OCI-LY3 (cell line): ENCODE data around the gene MRTFA.
A peak's percentile ranks its signal among the peaks of the same experiment; 100 is the strongest.

ENCODE experiments used
- H2AFZ ChIP-seq: fragments of 200-600, 300-600 bp; shearing (Covaris generic); 2 replicates; pipeline ENCODE4 v1.6.0; 2014; ENCODE audit warnings: antibody characterized with exemption, low read depth, low read length
- H3K27ac ChIP-seq: fragments of 200-600, 300-600 bp; sonication (generic); 2 replicates; pipeline ENCODE4 v1.5.1; 2014; ENCODE audit warnings: mild to moderate bottlenecking, low read length, moderate library complexity, mixed read lengths
- H3K27me3 ChIP-seq: fragments of 200-600, 300-600 bp; sonication (generic); 2 replicates; pipeline ENCODE4 v1.6.1; 2014; ENCODE audit warnings: low read depth, low read length, mixed read lengths
- H3K36me3 ChIP-seq: fragments of 200-600, 300-600 bp; sonication (generic); replicated peaks from 2 replicates; pipeline ENCODE3; 2014; ENCODE audit warnings: low read depth, low read length, mixed read lengths
- H3K4me1 ChIP-seq: fragments of 300-600, 200-600 bp; sonication (generic); 2 replicates; pipeline ENCODE4 v1.6.1; 2014; ENCODE audit warnings: low read length, mixed read lengths
- H3K4me2 ChIP-seq: fragments of 200-600, 300-600 bp; sonication (generic); 2 replicates; pipeline ENCODE4 v1.6.1; 2014; ENCODE audit warnings: low read length, mixed read lengths
- H3K4me3 ChIP-seq: fragments of 300-600, 200-600 bp; sonication (generic); 2 replicates; pipeline ENCODE4 v1.5.1; 2014; ENCODE audit warnings: antibody characterized with exemption, mild to moderate bottlenecking, low read length, moderate library complexity
- H3K79me2 ChIP-seq: fragments of 300-600, 200-600 bp; shearing (Covaris generic); 2 replicates; pipeline ENCODE4 v1.6.1; 2014; ENCODE audit warnings: mild to moderate bottlenecking, low read length, mixed read lengths
- H3K9ac ChIP-seq: fragments of 300-600, 200-600 bp; shearing (Covaris generic); 2 replicates; pipeline ENCODE4 v1.6.0; 2014; ENCODE audit warnings: mild to moderate bottlenecking, low read length, moderate library complexity
- H3K9me3 ChIP-seq: fragments of 200-600, 300-600 bp; shearing (Covaris generic); 2 replicates; pipeline ENCODE4 v1.6.1; 2014; ENCODE audit warnings: low read length, mixed read lengths; ENCODE audit not compliant: insufficient read depth
- H4K20me1 ChIP-seq: fragments of 200-600, 300-600 bp; sonication (generic); 2 replicates; pipeline ENCODE4 v1.6.1; 2016; ENCODE audit warnings: low read length, mixed read lengths; ENCODE audit not compliant: insufficient read depth
- EZH2phosphoT487 ChIP-seq: fragments of 200-600 bp; shearing (Covaris generic); IDR thresholded peaks from 2 replicates; pipeline ENCODE4 v1.6.1; 2018; ENCODE audit warnings: antibody characterized with exemption, mixed run types, low read depth
- TF ChIP-seq, protein P1 (sequence below): fragments of 200-600, 300-600 bp; sonication (generic); IDR thresholded peaks from 2 replicates; pipeline ENCODE4 v1.5.1; 2014; ENCODE audit warnings: antibody characterized with exemption, low read length, low read depth

MRTFA gene

DNA sequence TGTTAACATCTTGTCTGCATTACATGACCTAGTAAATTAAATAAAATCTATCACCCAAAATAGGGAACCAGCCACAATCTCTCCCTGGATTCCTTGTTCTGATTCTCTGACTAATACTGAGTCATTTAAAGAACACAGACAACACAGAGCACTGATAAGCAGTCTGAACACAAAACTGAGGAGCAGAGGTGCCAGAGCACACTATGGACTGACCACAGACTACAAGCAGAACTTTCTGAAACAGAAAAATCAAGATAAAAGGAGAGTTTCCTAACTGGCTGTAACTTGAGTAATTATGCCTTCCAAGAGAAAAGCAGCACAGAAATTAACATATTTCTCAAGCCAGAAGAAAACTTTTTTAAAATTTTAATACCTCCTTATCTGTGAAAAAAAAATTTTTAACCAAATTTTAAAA lies 137.3 kb downstream of the MRTFA start:
- Histone ChIP-seq H3K9me3 (no peaks in the 10 kb centered on the region), H4K20me1 (no peaks in the 10 kb centered on the region), H3K4me3 (peak overlapping the region; percentile 5; the same call in 1 of the 2 replicates), H3K79me2 (peaks cover 20% of the 10 kb centered on the region), H3K4me2 (peak overlapping the region; percentile 59), H3K27me3 (no peaks in the 10 kb centered on the region), H3K9ac (peak overlapping the region; percentile 28), H2AFZ (no peak overlapping the region), H3K4me1 (peaks cover 32% of the 10 kb centered on the region), H3K36me3 (peaks cover 8% of the 10 kb centered on the region), H3K27ac (peak overlapping the region; percentile 47)
- TF ChIP-seq, protein P1, sequence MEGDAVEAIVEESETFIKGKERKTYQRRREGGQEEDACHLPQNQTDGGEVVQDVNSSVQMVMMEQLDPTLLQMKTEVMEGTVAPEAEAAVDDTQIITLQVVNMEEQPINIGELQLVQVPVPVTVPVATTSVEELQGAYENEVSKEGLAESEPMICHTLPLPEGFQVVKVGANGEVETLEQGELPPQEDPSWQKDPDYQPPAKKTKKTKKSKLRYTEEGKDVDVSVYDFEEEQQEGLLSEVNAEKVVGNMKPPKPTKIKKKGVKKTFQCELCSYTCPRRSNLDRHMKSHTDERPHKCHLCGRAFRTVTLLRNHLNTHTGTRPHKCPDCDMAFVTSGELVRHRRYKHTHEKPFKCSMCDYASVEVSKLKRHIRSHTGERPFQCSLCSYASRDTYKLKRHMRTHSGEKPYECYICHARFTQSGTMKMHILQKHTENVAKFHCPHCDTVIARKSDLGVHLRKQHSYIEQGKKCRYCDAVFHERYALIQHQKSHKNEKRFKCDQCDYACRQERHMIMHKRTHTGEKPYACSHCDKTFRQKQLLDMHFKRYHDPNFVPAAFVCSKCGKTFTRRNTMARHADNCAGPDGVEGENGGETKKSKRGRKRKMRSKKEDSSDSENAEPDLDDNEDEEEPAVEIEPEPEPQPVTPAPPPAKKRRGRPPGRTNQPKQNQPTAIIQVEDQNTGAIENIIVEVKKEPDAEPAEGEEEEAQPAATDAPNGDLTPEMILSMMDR: no peak
- no peak for TF ChIP-seq EZH2phosphoT487

DNA sequence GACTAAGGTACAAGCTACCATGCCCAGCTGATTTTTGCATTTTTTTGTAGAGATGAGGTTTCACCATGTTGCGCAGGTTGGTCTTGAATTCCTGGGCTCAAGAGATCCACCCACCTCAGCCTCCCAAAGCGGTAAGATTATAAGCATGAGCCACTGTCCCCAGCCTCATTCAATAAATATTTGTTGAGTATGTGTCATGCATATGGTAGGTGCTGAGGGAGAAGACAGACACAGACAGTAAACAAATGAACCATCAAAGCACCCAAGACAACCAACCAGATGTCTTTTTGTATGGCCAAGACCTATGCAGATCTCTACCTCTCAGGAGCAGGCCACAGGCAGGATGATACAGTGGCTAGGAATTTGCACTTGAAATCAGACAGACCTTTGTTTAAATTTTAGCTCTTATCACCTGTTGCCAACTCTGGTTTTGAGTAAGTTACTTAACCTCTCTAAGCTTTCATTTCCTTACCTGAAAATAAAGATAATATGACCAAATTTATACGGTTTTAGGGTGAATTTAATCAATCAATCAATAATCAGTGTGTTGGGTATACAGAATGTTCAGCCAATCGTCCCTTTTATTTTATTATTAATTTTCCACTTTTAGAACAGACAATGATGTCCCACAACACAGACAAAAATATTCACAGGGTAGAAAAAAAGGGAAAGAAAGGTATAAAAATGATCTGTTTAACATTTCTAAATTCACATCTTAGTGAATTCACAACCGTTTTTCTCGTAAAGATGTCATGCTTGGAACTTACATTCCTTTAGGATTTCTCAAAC lies 137.9 kb downstream of the MRTFA start:
- Histone ChIP-seq H4K20me1 (no peaks in the 10 kb centered on the region), H3K4me3 (peak overlapping the region; percentile 0; the same call in 1 of the 2 replicates), H3K4me1 (peaks cover 29% of the 10 kb centered on the region), H3K27ac (peak overlapping the region; percentile 47), H3K27me3 (no peaks in the 10 kb centered on the region), H3K9me3 (no peaks in the 10 kb centered on the region), H2AFZ (no peak overlapping the region), H3K9ac (no peak overlapping the region), H3K36me3 (peaks cover 8% of the 10 kb centered on the region), H3K4me2 (peak overlapping the region; percentile 59), H3K79me2 (peaks cover 19% of the 10 kb centered on the region)
- TF ChIP-seq, protein P1: no peak
- no peak for TF ChIP-seq EZH2phosphoT487

- Histone ChIP-seq H3K9me3 (no peaks in the 10 kb centered on the region), H3K4me3 (no peak overlapping the region), H3K9ac (no peak overlapping the region), H3K27me3 (no peaks in the 10 kb centered on the region), H3K79me2 (peaks cover 23% of the 10 kb centered on the region), H3K4me2 (no peak overlapping the region), H3K27ac (0 out of 2 replicates have a peak overlapping the region, but pooled peaks have one; percentile 68), H4K20me1 (peaks cover 4% of the 10 kb centered on the region; the same call in 1 of the 2 replicates), H3K4me1 (peaks cover 32% of the 10 kb centered on the region), H3K36me3 (no peaks in the 10 kb centered on the region), H2AFZ (no peak overlapping the region)
- TF ChIP-seq EZH2phosphoT487: no peak
- TF ChIP-seq, protein P1: no peak
These were observed 143.1 kb downstream of the MRTFA start for GRCh38 chr22:40493441-40493840.

DNA sequence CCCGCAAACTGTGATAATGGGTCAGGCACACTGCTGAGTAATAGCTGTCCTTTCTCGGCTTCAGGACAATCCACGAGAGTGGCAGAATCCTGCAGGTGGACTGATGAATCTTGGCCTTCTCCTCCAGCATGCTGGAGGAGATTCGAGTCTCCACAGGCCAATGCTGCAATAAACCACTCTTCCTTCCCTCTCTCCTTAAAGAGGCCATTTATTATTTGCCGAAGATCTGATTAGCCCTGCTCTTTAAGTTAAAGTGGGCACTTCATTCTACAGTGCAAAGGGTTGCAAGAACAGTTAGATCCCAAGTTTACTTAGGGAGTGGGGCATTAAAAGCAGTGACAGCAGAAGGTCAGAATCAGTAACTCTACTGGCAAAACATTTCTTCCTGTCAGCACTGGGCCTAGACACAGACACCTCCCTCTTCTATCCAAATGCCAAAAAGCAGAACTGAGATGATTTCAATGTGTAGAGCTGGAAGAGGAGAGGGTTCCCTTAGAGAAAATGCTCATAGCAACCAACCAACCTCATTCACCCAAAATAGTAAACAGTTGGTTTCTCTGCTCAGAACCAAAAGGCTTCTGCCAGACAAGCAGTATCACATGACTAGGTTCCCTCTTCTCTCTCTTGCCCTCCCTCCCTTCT lies 144.4 kb downstream of the MRTFA start:
- H3K4me2 ChIP-seq: peak overlapping the region; percentile 60
- peak overlapping the region; percentile 31 for H3K4me3 ChIP-seq
- peak overlapping the region; percentile 68 for H3K27ac ChIP-seq
- TF ChIP-seq, protein P1: no peak
- no peak for TF ChIP-seq EZH2phosphoT487
- H3K4me1 ChIP-seq: peaks cover 28% of the 10 kb centered on the region
- H3K79me2 ChIP-seq: peaks cover 21% of the 10 kb centered on the region
- H3K9me3 ChIP-seq: no peaks in the 10 kb centered on the region
- no peaks in the 10 kb centered on the region for H3K36me3 ChIP-seq
- no peak overlapping the region for H2AFZ ChIP-seq
- peak overlapping the region; percentile 20 for H3K9ac ChIP-seq
- peaks cover 8% of the 10 kb centered on the region; the same call in 1 of the 2 replicates for H4K20me1 ChIP-seq
- no peaks in the 10 kb centered on the region for H3K27me3 ChIP-seq
